IgD-negative memory B cell (primary cell): ENCODE measurements around the gene HMOX2. TPM values are rescaled to one million over a fixed set of nuclear protein-coding genes. Genes with fewer than 3 reads are reported as not detected.

Source experiments
- polyA plus RNA-seq: library from polyadenylated mRNA; unstranded; fragments of 300-500 nt; fragmentation: Illumina TruSeq; gene quantifications from one replicate; pipeline ENCODE4 v1.2.3, GENCODE V29; 2021

Gene HMOX2
- polyA plus RNA-seq, 1 donor from 2014 or later: 75.9 TPM

Other genes starting within 250 kb of the HMOX2 start
- not detected for gene SRL, start 234.3 kb upstream of the HMOX2 start, polyA plus RNA-seq
- gene TFAP4, start 203.4 kb upstream of the HMOX2 start, polyA plus RNA-seq: 1.2 TPM
- gene GLIS2, start 160.3 kb upstream of the HMOX2 start, polyA plus RNA-seq: not detected
- 40.4 TPM for gene PAM16, start 125.1 kb upstream of the HMOX2 start, polyA plus RNA-seq
- 0.45 TPM for gene VASN, start 104.5 kb upstream of the HMOX2 start, polyA plus RNA-seq
- gene CORO7, start 59.8 kb upstream of the HMOX2 start, polyA plus RNA-seq: 108 TPM
- gene DNAJA3, start 50.5 kb upstream of the HMOX2 start, polyA plus RNA-seq: 42.7 TPM
- 45.3 TPM for gene NMRAL1, start 1.8 kb upstream of the HMOX2 start, polyA plus RNA-seq
- gene CDIP1, start 62.4 kb downstream of the HMOX2 start, polyA plus RNA-seq: 28.5 TPM
- gene C16orf96, start 79.9 kb downstream of the HMOX2 start, polyA plus RNA-seq: 0.05 TPM
- gene UBALD1, start 138.5 kb downstream of the HMOX2 start, polyA plus RNA-seq: 6.7 TPM
- gene MGRN1, start 148.4 kb downstream of the HMOX2 start, polyA plus RNA-seq: 8.5 TPM
- gene NUDT16L1, start 217.2 kb downstream of the HMOX2 start, polyA plus RNA-seq: 74.0 TPM